GM12801 (cell line): Measurements from ENCODE around the gene ZFAND4.

Source experiments
- CTCF ChIP-seq: IDR thresholded peaks from one replicate; pipeline ENCODE4 v1.5.1; 2011; ENCODE audit warnings: control low read depth; ENCODE audit not compliant: insufficient read length; ENCODE audit errors: extremely low read depth

Gene ZFAND4

GRCh38 chr10:45625879-45626278 is 46.7 kb downstream of the ZFAND4 start:
- no peak for TF ChIP-seq CTCF

- TF ChIP-seq CTCF, result no peak
These were observed 47.8 kb downstream of the ZFAND4 start for GRCh38 chr10:45624724-45625123.

DNA sequence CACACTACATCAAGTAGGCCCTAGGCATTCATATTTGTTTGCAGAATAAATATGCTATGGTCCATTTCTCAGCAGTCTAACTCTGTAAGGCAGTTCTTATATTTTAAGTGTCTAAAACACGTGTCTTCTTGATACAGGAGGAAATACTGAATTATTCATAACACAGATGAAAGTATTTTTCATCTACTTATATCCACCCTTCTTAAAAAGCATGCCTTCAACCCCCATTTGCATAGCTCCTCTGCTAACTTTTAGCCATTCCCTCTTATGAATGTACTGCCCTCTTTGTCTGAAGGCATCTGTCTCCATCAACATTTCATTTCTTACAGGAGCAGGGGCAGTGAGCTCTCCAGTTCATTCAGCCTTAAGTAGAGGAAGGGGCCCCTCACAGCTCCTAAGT is 57.7 kb downstream of the ZFAND4 start:
- no peak for TF ChIP-seq CTCF

DNA sequence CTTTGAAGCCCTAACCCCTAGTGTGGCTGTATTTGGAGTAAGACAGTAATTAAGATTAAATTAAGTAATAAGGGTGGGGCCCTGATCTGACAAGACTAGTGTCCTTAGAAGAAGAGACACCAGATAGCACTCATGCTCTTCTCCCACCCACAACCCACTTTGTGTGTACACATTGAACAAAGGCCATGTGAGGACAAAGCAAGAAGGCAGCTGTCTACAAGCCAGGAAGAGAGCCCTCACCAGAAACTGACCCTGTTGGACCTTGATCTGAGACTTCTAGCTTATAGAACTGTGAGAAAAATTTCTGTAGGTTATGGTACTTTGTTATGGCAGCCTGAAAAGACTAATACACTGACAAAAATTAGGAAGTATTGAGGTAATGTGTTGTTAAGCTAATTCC is 59.8 kb downstream of the ZFAND4 start:
- TF ChIP-seq CTCF, result no peak

DNA sequence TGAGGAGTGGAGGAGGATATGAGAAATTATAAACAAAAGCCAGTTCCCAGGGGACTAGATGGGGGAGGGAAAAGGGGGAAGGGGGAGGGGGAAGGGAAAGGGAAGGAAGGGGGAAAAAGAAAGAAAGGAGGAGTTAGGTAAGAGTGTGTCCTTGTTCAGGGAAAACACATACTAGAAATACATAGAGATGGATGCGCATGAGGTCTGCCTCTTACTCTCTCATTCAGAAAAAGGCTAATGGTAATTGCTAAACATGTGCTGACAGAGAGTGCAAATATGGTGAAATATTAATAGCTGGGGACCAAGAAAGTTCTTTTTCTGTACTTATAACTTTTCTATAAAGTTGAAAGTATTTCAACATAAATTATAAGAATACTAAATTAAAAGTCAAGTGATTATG is 64.5 kb downstream of the ZFAND4 start:
- no peak for TF ChIP-seq CTCF

GRCh38 chr10:45607276-45607675 is 65.3 kb downstream of the ZFAND4 start:
- no peak for TF ChIP-seq CTCF

GRCh38 chr10:45602836-45603235 is 69.7 kb downstream of the ZFAND4 start:
- TF ChIP-seq CTCF, result no peak
